Right lobe of liver (tissue), 4 donors: ENCODE data around the gene NXPH2.
"Not testable (repeated sequence)": the region's sequence is repeated elsewhere in the genome, so short reads cannot be mapped to it uniquely, and the experiment has no call there.

Experiments
- CTCF ChIP-seq, 4 donors: fragments of 200-600 bp in 3 of 4; fragments of 450-650 bp in 1 of 4; IDR thresholded peaks; one replicate each; pipeline versions ENCODE4 v1.5.1 to v1.8.0; 2016 to 2022; ENCODE audit warnings: antibody characterized with exemption in 4 of 4, mild to moderate bottlenecking in 2 of 4
- POLR2A ChIP-seq: fragments of 450-650 bp; IDR thresholded peaks from one replicate; pipeline ENCODE4 v1.6.1; 2017; ENCODE audit warnings: antibody characterized with exemption, mild to moderate bottlenecking
- donor health status: DM: no; HTN: no; CAD: no.
- donor health status: DM: no; HTN: no; CAD: no.
- donor health status: DM: no; HTN: yes; CAD: no.

GRCh38 chr2:138737009-138737554 lies 43.1 kb downstream of the NXPH2 start:
- not testable (repeated sequence) for TF ChIP-seq CTCF (IDR thresholded peaks at IDR 0.05); POLR2A
